ENCODE measurements around the gene EIF5B.
"Not testable (repeated sequence)": the region's sequence is repeated elsewhere in the genome, so short reads cannot be mapped to it uniquely, and the experiment has no call there.

- not testable (repeated sequence) for TF ChIP-seq CTCF, POLR2A (IDR thresholded peaks at IDR 0.05)
Observed at GRCh38 chr2:99345446-99345845, 8.3 kb downstream of the EIF5B start.
